ENCODE measurements around the gene C22orf31.

C22orf31 gene

GRCh38 chr22:29061773-29062172 is at the start of gene C22orf31:
Gene C22orf31 (minus strand): TSS chr22:29061831. CDS start chr22:29061792, 39 bp downstream.
- Mint-ChIP-seq H3K27ac (no peak within 1 kb of the TSS), H3K4me3 (no peak within 1 kb of the TSS), H3K4me1 (peaks cover 33% of the 10 kb centered on the region), H3K9me3 (no peaks in the 10 kb centered on the region), H3K27me3 (ENCODE audit: low read depth, poor library complexity) (peaks cover 2% of the 10 kb centered on the region), H3K36me3 (ENCODE audit: low read depth) (no peaks in the 10 kb centered on the region)
- no peak for TF ChIP-seq CTCF (IDR thresholded peaks at IDR 0.05)
- no peak for DNase-seq

- no peak for TF ChIP-seq CTCF (IDR thresholded peaks at IDR 0.05)
- no peak overlapping the region for H3K27ac Mint-ChIP-seq
- H3K4me3 Mint-ChIP-seq, result no peak overlapping the region
- peaks cover 14% of the 10 kb centered on the region for H3K36me3 Mint-ChIP-seq (ENCODE audit: low read depth)
- H3K4me1 Mint-ChIP-seq, result peaks cover 33% of the 10 kb centered on the region
- DNase-seq, result no peak
- H3K9me3 Mint-ChIP-seq, result no peaks in the 10 kb centered on the region
- H3K27me3 Mint-ChIP-seq (ENCODE audit: low read depth, poor library complexity), result peaks cover 4% of the 10 kb centered on the region
Measured at GRCh38 chr22:29110946-29111345, 49.3 kb upstream of the C22orf31 start.

- Mint-ChIP-seq H3K27ac (peak overlapping the region; percentile 64), H3K27me3 (ENCODE audit: low read depth, poor library complexity) (no peaks in the 10 kb centered on the region), H3K4me1 (peaks cover 43% of the 10 kb centered on the region), H3K36me3 (ENCODE audit: low read depth) (peaks cover 11% of the 10 kb centered on the region), H3K4me3 (peak overlapping the region; percentile 0), H3K9me3 (no peaks in the 10 kb centered on the region)
- no peak for TF ChIP-seq CTCF (IDR thresholded peaks at IDR 0.05)
- DNase-seq, result no peak
Measured at GRCh38 chr22:29109822-29110221, 48.2 kb upstream of the C22orf31 start.

- H3K4me3 Mint-ChIP-seq, result no peak overlapping the region
- peaks cover 9% of the 10 kb centered on the region for H3K36me3 Mint-ChIP-seq (ENCODE audit: low read depth)
- H3K4me1 Mint-ChIP-seq, result peaks cover 50% of the 10 kb centered on the region
- no peaks in the 10 kb centered on the region for H3K9me3 Mint-ChIP-seq
- no peak for DNase-seq
- no peaks in the 10 kb centered on the region for H3K27me3 Mint-ChIP-seq (ENCODE audit: low read depth, poor library complexity)
- no peak for TF ChIP-seq CTCF (IDR thresholded peaks at IDR 0.05)
- H3K27ac Mint-ChIP-seq, result no peak overlapping the region
Measured at GRCh38 chr22:29108137-29108536, 46.5 kb upstream of the C22orf31 start.

GRCh38 chr22:29106839-29107238 is 45.2 kb upstream of the C22orf31 start:
- no peaks in the 10 kb centered on the region for H3K9me3 Mint-ChIP-seq
- no peak for DNase-seq
- H3K4me3 Mint-ChIP-seq, result no peak overlapping the region
- H3K4me1 Mint-ChIP-seq, result peaks cover 63% of the 10 kb centered on the region
- no peaks in the 10 kb centered on the region for H3K27me3 Mint-ChIP-seq (ENCODE audit: low read depth, poor library complexity)
- TF ChIP-seq CTCF (IDR thresholded peaks at IDR 0.05), result no peak
- H3K36me3 Mint-ChIP-seq (ENCODE audit: low read depth), result peaks cover 9% of the 10 kb centered on the region
- H3K27ac Mint-ChIP-seq, result no peak overlapping the region

- H3K4me3 Mint-ChIP-seq, result no peak overlapping the region
- H3K36me3 Mint-ChIP-seq (ENCODE audit: low read depth), result peaks cover 4% of the 10 kb centered on the region
- no peak for TF ChIP-seq CTCF (IDR thresholded peaks at IDR 0.05)
- DNase-seq, result no peak
- peaks cover 60% of the 10 kb centered on the region for H3K4me1 Mint-ChIP-seq
- H3K9me3 Mint-ChIP-seq, result no peaks in the 10 kb centered on the region
- no peaks in the 10 kb centered on the region for H3K27me3 Mint-ChIP-seq (ENCODE audit: low read depth, poor library complexity)
- no peak overlapping the region for H3K27ac Mint-ChIP-seq
Measured at GRCh38 chr22:29105468-29105867, 43.8 kb upstream of the C22orf31 start.

All from nephron progenitor cell (in vitro differentiated cells).